Heart left ventricle (tissue), 16 donors: Measurements from ENCODE around the gene ACCS. TPM values are rescaled to one million over a fixed set of nuclear protein-coding genes. Genes with fewer than 3 reads are reported as not detected.
A peak's percentile ranks its signal among the peaks of the same experiment; 100 is the strongest.

ENCODE experiments used
- ATAC-seq, 4 donors: fragments of 200-7000 bp; cut with Tn5 transposase; one replicate each; pipeline ENCODE4 v1.9.1; 2020 to 2022; ENCODE audit warnings: moderate library complexity in 4 of 4, mild to moderate bottlenecking in 3 of 4, moderate number of reproducible peaks in 1 of 4
- DNase-seq, 5 donors: peaks; one replicate each; pipeline ENCODE4 v3.0.0-alpha.2; 2020
- H3K27ac ChIP-seq, 12 donors: fragments of 200-600 bp; sonication (generic) in 4 of 12; one replicate each; pipeline versions ENCODE4 v1.5.0 to v1.8.0; 2016 to 2022; ENCODE audit warnings: mild to moderate bottlenecking in 2 of 12
- H3K27me3 ChIP-seq, 9 donors: fragments of 200-600 bp; sonication (generic) in 2 of 9; one replicate each; pipeline versions ENCODE4 v1.5.1 to v1.8.0; 2016 to 2022; ENCODE audit warnings: mild to moderate bottlenecking in 3 of 9
- H3K36me3 ChIP-seq, 9 donors: fragments of 200-600 bp; sonication (generic) in 2 of 9; one replicate each; pipeline versions ENCODE4 v1.5.0 to v1.8.0; 2018 to 2022; ENCODE audit warnings: mild to moderate bottlenecking in 2 of 9
- H3K4me1 ChIP-seq, 12 donors: fragments of 200-600 bp; sonication (generic) in 4 of 12; one replicate each; pipeline versions ENCODE4 v1.5.0 to v1.8.0; 2016 to 2022; ENCODE audit warnings: mild to moderate bottlenecking in 3 of 12
- H3K4me3 ChIP-seq, 12 donors: fragments of 200-600 bp; sonication (generic) in 4 of 12; one replicate each; pipeline versions ENCODE4 v1.5.0 to v1.8.0; 2017 to 2022; ENCODE audit warnings: mild to moderate bottlenecking in 9 of 12, moderate library complexity in 4 of 12
- H3K9me3 ChIP-seq, 12 donors: fragments of 200-600 bp; sonication (generic) in 4 of 12; one replicate each; pipeline versions ENCODE4 v1.5.0 to v1.8.0; 2016 to 2022; ENCODE audit warnings: mild to moderate bottlenecking in 1 of 12
- CTCF ChIP-seq, 12 donors: fragments of 200-600 bp; sonication (generic) in 4 of 12; IDR thresholded peaks; one replicate each; pipeline versions ENCODE4 v1.5.0 to v1.8.0; 2018 to 2022; ENCODE audit warnings: antibody characterized with exemption in 12 of 12, mild to moderate bottlenecking in 5 of 12
- POLR2A ChIP-seq, 2 donors: fragments of 450-650 bp; IDR thresholded peaks; one replicate each; pipeline ENCODE4 v1.6.1; 2017; ENCODE audit warnings: antibody characterized with exemption in 2 of 2, mild to moderate bottlenecking in 2 of 2, moderate library complexity in 2 of 2
- WGBS, 4 donors: extraction: QIAGEN DNeasy Blood & Tissue Kit in 2 of 4; methylation state at CpG; one replicate each; pipeline versions ENCODE4 v1.1.5 to v1.1.7; 2013 to 2018; 5-methylcytosine and 5-hydroxymethylcytosine counted together
- intact Hi-C, 10 donors: fragments of 100-400 bp; cut with DNase I; formaldehyde crosslinking; loops; one replicate each; pipeline versions ENCODE4 v1.11.1 to v1.14.2; 2022
- polyA plus RNA-seq, 2 donors: library from polyadenylated mRNA; stranded (reverse); fragments of 200-250 nt; gene quantifications; one replicate each; pipeline ENCODE4 v1.2.3, GENCODE V29; 2013
- total RNA-seq, 9 donors: library from RNA; depleted of rRNA in 2 of 9; stranded (reverse); fragments of >200 nt in 2 of 9; fragmentation: NEBNext Ultra II Directional in 3 of 9; extraction: Animal tissue kit (Norgen Biotek cat#: 25700) in 3 of 9; gene quantifications; one replicate each; pipeline versions ENCODE4 v1.1.0 to v1.2.4, GENCODE V29; 2016 to 2023
- donor health status: ischemic (EF 13 %, LVEDD 7.1; RV severe dilation, severe dysfunction).
- donor health status: healthy with polysubstance abuse.
- donor health status: DM: no; HTN: yes; CAD: no.
- donor health status: DM: no; HTN: no; CAD: no.
- donor health status: ischemic (EF 25% LVEDD 6.9; RV normal size, moderate dysfunction).
- donor health status: ischemic (EF 25% LVEDD 5.7; RV mildly dilated, moderate dysfunction).
- donor health status: healthy.
- donor health status: DM: yes; HTN: yes; CAD: no.
- donor health status: ischemic (EF 35%, LVEDD 5.7; RV mildly dilated, moderate dysfunction).
- donor health status: nonischemic (EF 11% LVEDD 7.7; RV severe dilation, severe dysfunction).
- donor health status: DM: yes; HTN: yes; CAD: no.
- donor health status: PGD.
- donor health status: ischemic (EF 29% LVEDD 5.4; RV normal size, mild dysfunction).
- donor health status: nonischemic (EF 23%, LVEDD 6.1; RV moderate dilation, normal function).

Gene ACCS
- total and polyA plus RNA-seq, 11 donors: 1.6 to 16.7 (median 8.3) TPM

- WGBS, 4 donors: 35 to 44% (median 42%) methylated on average over 7 of the region's 7 CpGs
- Histone ChIP-seq H3K36me3 (peaks cover 0 to 71% (median 56%) of the 10 kb centered on the region in 9 donors), H3K27me3 (no peaks in the 10 kb centered on the region), H3K27ac (no peak overlapping the region), H3K9me3 (no peaks in the 10 kb centered on the region), H3K4me1 (peaks cover 7 to 45% (median 26%) of the 10 kb centered on the region in 12 donors), H3K4me3 (no peak overlapping the region)
- intact Hi-C loops: loop anchor here in 7 of 10 donors (5.0 to 10.0 kb wide), 3 partner anchors 173 to 430 kb away; no protein-coding TSS in a partner anchor
- peak in 3 of 4 donors; percentile 54 to 74 (median 61) for ATAC-seq
- no peak for TF ChIP-seq CTCF (IDR thresholded peaks at IDR 0.05)
- TF ChIP-seq POLR2A (IDR thresholded peaks at IDR 0.05): no peak
- peak; percentile 47 to 77 (median 62) for DNase-seq
Measured at GRCh38 chr11:44112091-44112821, 46.2 kb downstream of the ACCS start.

GRCh38 chr11:44113018-44113417 lies 46.9 kb downstream of the ACCS start:
- Histone ChIP-seq H3K36me3 (peaks cover 0 to 73% (median 57%) of the 10 kb centered on the region in 9 donors), H3K27ac (no peak overlapping the region), H3K4me3 (no peak overlapping the region), H3K27me3 (no peaks in the 10 kb centered on the region), H3K4me1 (peaks cover 7 to 45% (median 26%) of the 10 kb centered on the region in 12 donors), H3K9me3 (no peaks in the 10 kb centered on the region)
- ATAC-seq (no peak), DNase-seq (no peak)
- TF ChIP-seq POLR2A (IDR thresholded peaks at IDR 0.05) (no peak), CTCF (IDR thresholded peaks at IDR 0.05) (no peak)
- intact Hi-C loops: loop anchor here in 7 of 10 donors (5.0 to 10.0 kb wide), 3 partner anchors 172 to 429 kb away; no protein-coding TSS in a partner anchor
- 75 to 89% (median 85%) methylated on average over 3 of the region's 3 CpGs for WGBS, 4 donors

DNA sequence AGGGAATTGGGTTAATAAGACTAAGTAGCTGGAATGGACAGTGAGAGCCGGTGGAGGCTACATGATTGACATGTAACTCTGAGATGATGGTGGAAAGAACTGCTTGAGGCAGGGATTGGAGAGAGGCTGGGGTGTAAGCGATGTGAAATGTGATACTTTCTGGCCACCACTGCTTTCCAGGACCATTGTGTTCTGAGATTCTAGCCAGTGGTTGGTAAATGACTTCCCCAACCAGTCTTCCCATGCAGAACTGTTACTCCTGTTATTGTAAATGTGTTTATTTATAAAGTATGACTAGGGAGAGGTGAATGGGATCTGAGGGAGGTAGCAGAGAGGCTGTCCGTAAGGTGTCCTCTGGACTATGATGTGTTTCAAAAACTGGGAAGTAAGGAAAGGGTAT lies 47.5 kb downstream of the ACCS start:
- 84 to 89% (median 88%) methylated on average over 3 of the region's 3 CpGs for WGBS, 4 donors
- ATAC-seq: no peak
- TF ChIP-seq CTCF (IDR thresholded peaks at IDR 0.05) (no peak), POLR2A (IDR thresholded peaks at IDR 0.05) (no peak)
- peaks cover 7 to 45% (median 26%) of the 10 kb centered on the region in 12 donors for H3K4me1 ChIP-seq
- intact Hi-C loops: loop anchor here in 7 of 10 donors (5.0 to 10.0 kb wide), 3 partner anchors 171 to 429 kb away; no protein-coding TSS in a partner anchor
- peaks cover 0 to 67% (median 51%) of the 10 kb centered on the region in 9 donors for H3K36me3 ChIP-seq
- no peak overlapping the region for H3K4me3 ChIP-seq
- H3K27me3 ChIP-seq: no peaks in the 10 kb centered on the region
- no peak overlapping the region for H3K27ac ChIP-seq
- DNase-seq: no peak
- no peaks in the 10 kb centered on the region for H3K9me3 ChIP-seq

DNA sequence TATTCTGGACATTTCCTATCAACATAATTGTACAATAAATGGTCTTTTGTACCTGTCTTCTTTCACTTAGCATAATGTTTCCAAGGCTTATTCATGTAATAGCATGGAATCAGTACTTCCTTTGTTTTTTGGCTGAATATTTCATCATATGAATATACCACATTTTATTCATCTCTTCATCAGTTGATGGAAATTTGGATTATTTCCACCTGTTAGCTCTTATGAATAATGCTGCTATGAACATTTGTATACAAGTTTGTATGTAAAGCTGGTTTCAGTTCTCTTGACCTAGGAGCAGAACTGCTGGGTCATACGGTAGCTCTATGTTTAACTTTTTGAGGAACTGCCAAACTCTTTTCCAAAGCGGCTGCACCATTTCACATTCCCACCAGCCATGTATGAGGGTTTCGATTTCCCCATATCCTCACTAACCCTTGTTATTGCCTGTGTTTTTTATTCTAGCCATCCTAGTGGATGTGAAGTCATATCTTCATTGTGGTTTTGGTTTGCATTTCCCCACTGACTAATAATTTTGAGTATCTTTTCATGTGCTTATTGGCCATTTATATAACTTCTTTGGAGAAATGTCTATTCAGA lies 50.3 kb downstream of the ACCS start:
- TF ChIP-seq POLR2A (IDR thresholded peaks at IDR 0.05) (no peak), CTCF (IDR thresholded peaks at IDR 0.05) (no peak)
- no peak for DNase-seq
- Histone ChIP-seq H3K36me3 (peaks cover 0 to 51% (median 41%) of the 10 kb centered on the region in 9 donors), H3K9me3 (no peaks in the 10 kb centered on the region), H3K4me1 (peaks cover 15 to 59% (median 37%) of the 10 kb centered on the region in 12 donors), H3K27ac (peak overlapping the region in 2 of 12 donors; percentile 15 to 18), H3K27me3 (no peaks in the 10 kb centered on the region), H3K4me3 (no peak overlapping the region)
- intact Hi-C loops: loop anchor here in 2 of 10 donors (10.0 kb wide), 1 partner anchor 168 kb away; no protein-coding TSS in a partner anchor
- ATAC-seq: peak in 3 of 4 donors; percentile 31 to 47 (median 36)
- WGBS, 4 donors: 34 to 67% (median 50%) methylated on average over 3 of the region's 3 CpGs
